Measurements from ENCODE around the gene HSPA2.
"Not testable (repeated sequence)": the region's sequence is repeated elsewhere in the genome, so short reads cannot be mapped to it uniquely, and the experiment has no call there.

The HSPA2 gene

GRCh38 chr14:64517667-64518066 lies 22.9 kb upstream of the HSPA2 start:
- not testable (repeated sequence) for H3K36me3 ChIP-seq (ENCODE audit: control insufficient read depth, low read depth, low read length); H3K27ac ChIP-seq (ENCODE audit: low read length); H3K9me3 ChIP-seq (ENCODE audit: control insufficient read depth, low read depth, low read length); H3K4me3 ChIP-seq (ENCODE audit: low read length); H3K27me3 ChIP-seq (ENCODE audit: control insufficient read depth, insufficient read depth, low read length); H3K9ac ChIP-seq (ENCODE audit: low read length); H3K4me1 ChIP-seq (ENCODE audit: control insufficient read depth, low read depth, low read length)

GRCh38 chr14:64518229-64518628 lies 22.3 kb upstream of the HSPA2 start:
- Histone ChIP-seq H3K4me3 (ENCODE audit: low read length) (no peak overlapping the region), H3K4me1 (ENCODE audit: control insufficient read depth, low read depth, low read length) (no peaks in the 10 kb centered on the region), H3K27ac (ENCODE audit: low read length) (no peak overlapping the region), H3K9ac (ENCODE audit: low read length) (no peak overlapping the region), H3K27me3 (ENCODE audit: control insufficient read depth, insufficient read depth, low read length) (no peaks in the 10 kb centered on the region), H3K9me3 (ENCODE audit: control insufficient read depth, low read depth, low read length) (no peaks in the 10 kb centered on the region), H3K36me3 (ENCODE audit: control insufficient read depth, low read depth, low read length) (peaks cover 14% of the 10 kb centered on the region)

DNA sequence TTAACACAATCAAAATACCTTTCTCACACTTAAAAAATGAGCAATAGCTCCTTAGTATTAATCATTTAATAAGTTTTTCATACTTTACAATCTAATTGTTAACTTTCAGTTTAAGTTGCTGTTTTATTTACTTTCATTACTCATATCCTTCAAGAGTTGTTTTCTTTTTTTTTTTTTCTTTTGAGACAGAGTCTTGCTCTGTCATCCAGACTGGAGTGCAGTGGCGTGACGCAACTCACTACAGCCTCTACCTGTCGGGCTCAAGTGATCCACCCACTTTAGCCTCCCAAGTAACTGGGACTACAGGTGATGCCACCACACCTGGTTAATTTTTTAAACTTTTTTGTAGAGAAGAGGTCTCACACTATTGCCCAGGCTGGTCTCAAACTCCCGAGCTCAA lies 19.8 kb upstream of the HSPA2 start:
- Histone ChIP-seq H3K27ac (ENCODE audit: low read length) (no peak overlapping the region), H3K4me3 (ENCODE audit: low read length) (no peak overlapping the region), H3K4me1 (ENCODE audit: control insufficient read depth, low read depth, low read length) (no peaks in the 10 kb centered on the region)

GRCh38 chr14:64522591-64523355 lies 17.8 kb upstream of the HSPA2 start:
- Histone ChIP-seq H3K4me3 (ENCODE audit: low read length) (no peak overlapping the region), H3K4me1 (ENCODE audit: control insufficient read depth, low read depth, low read length) (no peaks in the 10 kb centered on the region), H3K36me3 (ENCODE audit: control insufficient read depth, low read depth, low read length) (peaks cover 17% of the 10 kb centered on the region)

More for the DNA sequence above, 19.8 kb upstream of the HSPA2 start:
- H3K36me3 ChIP-seq (ENCODE audit: control insufficient read depth, low read depth, low read length) = peaks cover 17% of the 10 kb centered on the region
- H3K9me3 ChIP-seq (ENCODE audit: control insufficient read depth, low read depth, low read length) = no peaks in the 10 kb centered on the region
- H3K27me3 ChIP-seq (ENCODE audit: control insufficient read depth, insufficient read depth, low read length) = no peaks in the 10 kb centered on the region
- H3K9ac ChIP-seq (ENCODE audit: low read length) = no peak overlapping the region

GRCh38 chr14:64525354-64525753 lies 15.2 kb upstream of the HSPA2 start:
- H3K9ac ChIP-seq (ENCODE audit: low read length) = no peak overlapping the region
- no peak overlapping the region for H3K27ac ChIP-seq (ENCODE audit: low read length)
- no peaks in the 10 kb centered on the region for H3K4me1 ChIP-seq (ENCODE audit: control insufficient read depth, low read depth, low read length)
- H3K4me3 ChIP-seq (ENCODE audit: low read length) = no peak overlapping the region
- peaks cover 17% of the 10 kb centered on the region for H3K36me3 ChIP-seq (ENCODE audit: control insufficient read depth, low read depth, low read length)
- no peaks in the 10 kb centered on the region for H3K27me3 ChIP-seq (ENCODE audit: control insufficient read depth, insufficient read depth, low read length)
- H3K9me3 ChIP-seq (ENCODE audit: control insufficient read depth, low read depth, low read length) = no peaks in the 10 kb centered on the region

More at GRCh38 chr14:64522591-64523355, 17.8 kb upstream of the HSPA2 start:
- Histone ChIP-seq H3K9ac (ENCODE audit: low read length) (no peak overlapping the region), H3K9me3 (ENCODE audit: control insufficient read depth, low read depth, low read length) (no peaks in the 10 kb centered on the region), H3K27me3 (ENCODE audit: control insufficient read depth, insufficient read depth, low read length) (no peaks in the 10 kb centered on the region), H3K27ac (ENCODE audit: low read length) (no peak overlapping the region)

DNA sequence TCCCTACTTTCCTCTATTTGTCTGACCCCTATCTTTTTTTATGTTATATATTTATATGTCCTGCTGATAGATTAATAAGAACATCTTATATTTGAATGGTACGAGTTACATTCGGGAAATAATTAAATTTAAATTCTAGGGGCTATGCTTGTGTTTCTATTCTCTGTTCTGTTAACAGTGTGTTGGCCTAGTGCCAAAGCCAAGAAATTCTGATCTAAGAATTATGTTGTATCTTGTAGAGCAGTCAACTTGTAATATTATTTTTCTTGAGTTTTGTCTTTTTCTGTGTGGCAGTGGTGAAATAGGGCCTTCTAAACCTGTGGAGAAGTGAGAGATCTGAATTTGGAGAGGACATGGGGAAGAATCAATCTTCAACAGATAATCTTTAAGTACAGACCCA lies 9.0 kb upstream of the HSPA2 start:
- Histone ChIP-seq H3K27ac (ENCODE audit: low read length) (no peak overlapping the region), H3K4me1 (ENCODE audit: control insufficient read depth, low read depth, low read length) (no peaks in the 10 kb centered on the region), H3K9me3 (ENCODE audit: control insufficient read depth, low read depth, low read length) (no peaks in the 10 kb centered on the region), H3K27me3 (ENCODE audit: control insufficient read depth, insufficient read depth, low read length) (no peaks in the 10 kb centered on the region), H3K9ac (ENCODE audit: low read length) (no peak overlapping the region), H3K4me3 (ENCODE audit: low read length) (no peak overlapping the region), H3K36me3 (ENCODE audit: control insufficient read depth, low read depth, low read length) (no peaks in the 10 kb centered on the region)

- Histone ChIP-seq H3K4me1 (ENCODE audit: control insufficient read depth, low read depth, low read length) (peaks cover 4% of the 10 kb centered on the region), H3K27me3 (ENCODE audit: control insufficient read depth, insufficient read depth, low read length) (no peaks in the 10 kb centered on the region), H3K9me3 (ENCODE audit: control insufficient read depth, low read depth, low read length) (peaks cover 3% of the 10 kb centered on the region), H3K9ac (ENCODE audit: low read length) (no peak overlapping the region), H3K4me3 (ENCODE audit: low read length) (no peak overlapping the region), H3K27ac (ENCODE audit: low read length) (no peak overlapping the region), H3K36me3 (ENCODE audit: control insufficient read depth, low read depth, low read length) (no peaks in the 10 kb centered on the region)
These were observed 3.9 kb upstream of the HSPA2 start for GRCh38 chr14:64536488-64537245.

DNA sequence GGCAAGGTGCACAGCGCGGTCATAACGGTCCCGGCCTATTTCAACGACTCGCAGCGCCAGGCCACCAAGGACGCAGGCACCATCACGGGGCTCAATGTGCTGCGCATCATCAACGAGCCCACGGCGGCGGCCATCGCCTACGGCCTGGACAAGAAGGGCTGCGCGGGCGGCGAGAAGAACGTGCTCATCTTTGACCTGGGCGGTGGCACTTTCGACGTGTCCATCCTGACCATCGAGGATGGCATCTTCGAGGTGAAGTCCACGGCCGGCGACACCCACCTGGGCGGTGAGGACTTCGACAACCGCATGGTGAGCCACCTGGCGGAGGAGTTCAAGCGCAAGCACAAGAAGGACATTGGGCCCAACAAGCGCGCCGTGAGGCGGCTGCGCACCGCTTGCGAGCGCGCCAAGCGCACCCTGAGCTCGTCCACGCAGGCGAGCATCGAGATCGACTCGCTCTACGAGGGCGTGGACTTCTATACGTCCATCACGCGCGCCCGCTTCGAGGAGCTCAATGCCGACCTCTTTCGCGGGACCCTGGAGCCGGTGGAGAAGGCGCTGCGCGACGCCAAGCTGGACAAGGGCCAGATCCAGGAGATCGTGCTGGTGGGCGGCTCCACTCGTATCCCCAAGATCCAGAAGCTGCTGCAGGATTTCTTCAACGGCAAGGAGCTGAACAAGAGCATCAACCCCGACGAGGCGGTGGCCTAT lies 875 bp downstream of the HSPA2 start:
- Histone ChIP-seq H3K4me1 (ENCODE audit: control insufficient read depth, low read depth, low read length) (peaks cover 19% of the 10 kb centered on the region), H3K9ac (ENCODE audit: low read length) (no peak overlapping the region), H3K27ac (ENCODE audit: low read length) (no peak overlapping the region), H3K36me3 (ENCODE audit: control insufficient read depth, low read depth, low read length) (no peaks in the 10 kb centered on the region), H3K4me3 (ENCODE audit: low read length) (no peak overlapping the region), H3K27me3 (ENCODE audit: control insufficient read depth, insufficient read depth, low read length) (no peaks in the 10 kb centered on the region), H3K9me3 (ENCODE audit: control insufficient read depth, low read depth, low read length) (peaks cover 3% of the 10 kb centered on the region)

- Histone ChIP-seq H3K27ac (ENCODE audit: low read length) (no peak overlapping the region), H3K9ac (ENCODE audit: low read length) (no peak overlapping the region), H3K4me1 (ENCODE audit: control insufficient read depth, low read depth, low read length) (peaks cover 19% of the 10 kb centered on the region), H3K36me3 (ENCODE audit: control insufficient read depth, low read depth, low read length) (no peaks in the 10 kb centered on the region), H3K9me3 (ENCODE audit: control insufficient read depth, low read depth, low read length) (peaks cover 3% of the 10 kb centered on the region), H3K27me3 (ENCODE audit: control insufficient read depth, insufficient read depth, low read length) (no peaks in the 10 kb centered on the region), H3K4me3 (ENCODE audit: low read length) (no peak overlapping the region)
These were observed 1.7 kb downstream of the HSPA2 start for GRCh38 chr14:64541972-64542835.

GRCh38 chr14:64542836-64543201 lies 2.3 kb downstream of the HSPA2 start:
- peak overlapping the region; percentile 25 for H3K4me3 ChIP-seq (ENCODE audit: low read length)
- H3K9ac ChIP-seq (ENCODE audit: low read length) = no peak overlapping the region
- H3K36me3 ChIP-seq (ENCODE audit: control insufficient read depth, low read depth, low read length) = no peaks in the 10 kb centered on the region

More at GRCh38 chr14:64542836-64543201, 2.3 kb downstream of the HSPA2 start:
- Histone ChIP-seq H3K4me1 (ENCODE audit: control insufficient read depth, low read depth, low read length) (peaks cover 19% of the 10 kb centered on the region), H3K27me3 (ENCODE audit: control insufficient read depth, insufficient read depth, low read length) (no peaks in the 10 kb centered on the region), H3K27ac (ENCODE audit: low read length) (no peak overlapping the region), H3K9me3 (ENCODE audit: control insufficient read depth, low read depth, low read length) (peaks cover 3% of the 10 kb centered on the region)
